Fibroblast of lung (primary cell): ENCODE results near the gene ORC4.

Source experiments
- CTCF ChIP-seq, 2 donors: IDR thresholded peaks in 1 of 2; conservative IDR thresholded peaks in 1 of 2; 1 replicate in 1 of 2; 2 replicates in 1 of 2; pipeline ENCODE4 v1.5.1; 2011 to 2012; ENCODE audit warnings: low read length in 2 of 2, control low read depth in 1 of 2, inconsistent platforms in 1 of 2, low read depth in 1 of 2, mild to moderate bottlenecking in 1 of 2
- EZH2 ChIP-seq: IDR thresholded peaks from 2 replicates; pipeline ENCODE4 v1.5.1; 2012; ENCODE audit warnings: low read length, control low read depth, mild to moderate bottlenecking; ENCODE audit errors: missing control alignments

- no peak for TF ChIP-seq CTCF (conservative IDR thresholded peaks at IDR 0.05 in 1 of 2, IDR thresholded peaks at IDR 0.05 in 1 of 2; ENCODE audit: low read depth in 1 of 2, low read length in 2 of 2)
- TF ChIP-seq EZH2, result no peak
Observed at GRCh38 chr2:147884830-147885229, 135.7 kb downstream of the ORC4 start.
